ENCODE results near the gene LDLRAD4. TPM values are rescaled to one million over a fixed set of nuclear protein-coding genes. Genes with fewer than 3 reads are reported as not detected.
"Not testable (repeated sequence)": the region's sequence is repeated elsewhere in the genome, so short reads cannot be mapped to it uniquely, and the experiment has no call there.

The LDLRAD4 gene
- total RNA-seq, 1 donor: 0.43 TPM

DNA sequence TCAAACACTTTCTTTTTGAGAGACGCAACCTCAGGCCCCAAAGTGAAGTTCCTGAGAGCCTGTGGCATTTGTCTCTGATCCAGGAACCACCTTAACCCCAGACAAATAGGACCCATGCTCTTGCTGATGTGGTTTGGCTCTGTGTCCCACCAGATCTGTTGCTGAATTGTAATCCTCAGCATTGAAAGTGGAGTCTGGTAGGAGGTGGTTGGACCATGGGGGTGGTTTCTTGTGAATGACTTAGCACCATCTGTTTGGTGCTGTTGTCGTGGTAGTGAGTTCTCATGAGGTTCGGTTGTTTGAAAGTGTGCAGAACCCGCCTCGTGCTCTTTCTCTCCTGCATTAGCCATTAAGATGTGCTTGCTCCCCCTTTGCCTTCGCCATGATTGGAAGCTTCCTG, 255.2 kb downstream of the LDLRAD4 start:
- H3K4me3 ChIP-seq (ENCODE audit: low read depth, low read length): no peak overlapping the region
- TF ChIP-seq, protein P1, sequence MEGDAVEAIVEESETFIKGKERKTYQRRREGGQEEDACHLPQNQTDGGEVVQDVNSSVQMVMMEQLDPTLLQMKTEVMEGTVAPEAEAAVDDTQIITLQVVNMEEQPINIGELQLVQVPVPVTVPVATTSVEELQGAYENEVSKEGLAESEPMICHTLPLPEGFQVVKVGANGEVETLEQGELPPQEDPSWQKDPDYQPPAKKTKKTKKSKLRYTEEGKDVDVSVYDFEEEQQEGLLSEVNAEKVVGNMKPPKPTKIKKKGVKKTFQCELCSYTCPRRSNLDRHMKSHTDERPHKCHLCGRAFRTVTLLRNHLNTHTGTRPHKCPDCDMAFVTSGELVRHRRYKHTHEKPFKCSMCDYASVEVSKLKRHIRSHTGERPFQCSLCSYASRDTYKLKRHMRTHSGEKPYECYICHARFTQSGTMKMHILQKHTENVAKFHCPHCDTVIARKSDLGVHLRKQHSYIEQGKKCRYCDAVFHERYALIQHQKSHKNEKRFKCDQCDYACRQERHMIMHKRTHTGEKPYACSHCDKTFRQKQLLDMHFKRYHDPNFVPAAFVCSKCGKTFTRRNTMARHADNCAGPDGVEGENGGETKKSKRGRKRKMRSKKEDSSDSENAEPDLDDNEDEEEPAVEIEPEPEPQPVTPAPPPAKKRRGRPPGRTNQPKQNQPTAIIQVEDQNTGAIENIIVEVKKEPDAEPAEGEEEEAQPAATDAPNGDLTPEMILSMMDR (IDR thresholded peaks at IDR 0.05; ENCODE audit: insufficient read depth, low read depth, low read length): no peak
- no peak for DNase-seq (ENCODE audit: low read depth)

- DNase-seq (ENCODE audit: low read depth): no peak
- H3K4me3 ChIP-seq (ENCODE audit: low read depth, low read length): no peak overlapping the region
- TF ChIP-seq, protein P1 (IDR thresholded peaks at IDR 0.05; ENCODE audit: insufficient read depth, low read depth, low read length): no peak
These were observed 255.8 kb downstream of the LDLRAD4 start for GRCh38 chr18:13474336-13474735.

DNA sequence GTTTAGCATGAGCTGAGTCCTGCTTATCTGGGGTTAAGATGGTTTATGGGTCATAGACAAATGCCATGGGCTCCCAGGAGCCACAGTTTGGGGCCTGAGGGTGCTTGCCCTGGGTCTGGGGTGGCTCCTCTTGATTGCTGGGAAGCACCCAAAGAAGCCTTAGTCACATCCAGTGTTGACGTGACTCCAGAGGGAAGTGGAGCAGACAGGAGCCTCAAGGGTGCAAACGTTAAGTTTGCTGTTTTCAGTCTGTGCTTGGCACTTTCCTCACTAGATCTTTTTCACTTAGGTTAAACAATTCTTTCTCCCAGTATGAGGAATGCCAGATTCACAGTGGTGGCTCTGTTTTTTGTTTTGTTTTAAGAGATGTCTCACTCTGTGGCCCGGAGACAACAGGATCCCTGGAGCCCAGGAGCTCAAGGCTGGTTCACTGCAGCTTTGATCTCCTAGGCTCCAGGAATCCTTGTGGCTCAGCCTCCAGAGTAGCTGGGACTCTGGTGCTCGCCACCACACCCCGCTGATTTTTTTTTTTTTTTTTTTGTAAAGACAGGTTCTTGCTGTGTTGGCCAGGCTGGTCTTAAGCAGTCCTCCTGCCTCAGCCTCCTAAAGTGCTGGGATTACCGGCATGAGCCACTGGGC, 256.5 kb downstream of the LDLRAD4 start:
- TF ChIP-seq, protein P1 (IDR thresholded peaks at IDR 0.05; ENCODE audit: insufficient read depth, low read depth, low read length): no peak
- no peak for DNase-seq (ENCODE audit: low read depth)
- H3K4me3 ChIP-seq (ENCODE audit: low read depth, low read length): no peak overlapping the region

DNA sequence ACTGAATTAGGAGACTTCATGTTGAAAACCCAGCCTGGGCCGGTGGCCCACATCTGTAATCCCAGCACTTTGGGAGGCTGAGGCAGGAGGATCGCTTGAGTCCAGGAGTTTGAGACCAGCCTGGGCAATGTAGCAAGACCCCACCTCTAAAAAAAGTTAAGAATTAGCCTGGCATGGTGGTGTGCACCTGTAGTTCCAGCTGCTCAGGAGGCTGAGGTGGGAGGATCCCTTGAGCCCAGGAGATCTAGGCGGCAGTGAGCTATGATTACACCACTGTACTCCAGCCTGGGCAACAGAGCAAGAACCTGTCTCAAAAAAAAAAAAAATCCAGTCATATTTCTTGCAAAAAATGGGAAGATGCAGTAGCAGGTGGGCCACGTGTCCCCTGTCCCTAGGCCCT, 257.8 kb downstream of the LDLRAD4 start:
- not testable (repeated sequence) for DNase-seq (ENCODE audit: low read depth); H3K4me3 ChIP-seq (ENCODE audit: low read depth, low read length)

- TF ChIP-seq, protein P1 (IDR thresholded peaks at IDR 0.05; ENCODE audit: insufficient read depth, low read depth, low read length): no peak
- no peak overlapping the region for H3K4me3 ChIP-seq (ENCODE audit: low read depth, low read length)
- no peak for DNase-seq (ENCODE audit: low read depth)
These were observed 258.7 kb downstream of the LDLRAD4 start for GRCh38 chr18:13477147-13477683.

GRCh38 chr18:13480571-13481255, 262.2 kb downstream of the LDLRAD4 start:
- TF ChIP-seq, protein P1 (IDR thresholded peaks at IDR 0.05; ENCODE audit: insufficient read depth, low read depth, low read length): no peak
- no peak overlapping the region for H3K4me3 ChIP-seq (ENCODE audit: low read depth, low read length)
- no peak for DNase-seq (ENCODE audit: low read depth)

DNA sequence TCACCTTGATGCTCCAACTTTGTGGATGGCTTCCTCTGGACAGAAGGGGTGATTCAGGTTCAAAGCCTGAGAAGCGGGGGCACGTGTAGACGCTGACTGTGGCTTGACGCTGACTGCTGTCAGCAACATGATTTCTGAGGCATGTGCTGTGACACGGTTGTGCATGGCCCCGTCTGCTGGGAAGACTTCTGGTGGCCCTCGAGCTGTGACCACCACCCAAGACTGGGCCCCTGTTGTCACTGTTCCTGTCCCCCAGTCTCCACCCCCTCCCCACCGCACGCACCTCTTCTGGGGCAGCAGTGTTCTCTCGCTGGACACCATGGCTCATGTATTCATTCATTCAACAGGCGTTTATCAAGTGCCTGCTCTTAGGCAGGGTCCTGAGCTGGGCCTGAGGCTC, 262.8 kb downstream of the LDLRAD4 start:
- no peak overlapping the region for H3K4me3 ChIP-seq (ENCODE audit: low read depth, low read length)
- TF ChIP-seq, protein P1 (IDR thresholded peaks at IDR 0.05; ENCODE audit: insufficient read depth, low read depth, low read length): no peak
- no peak for DNase-seq (ENCODE audit: low read depth)

Data from fibroblast of villous mesenchyme (primary cell).